DMS 273 treated with DMSO at 0.1 percent for 48 hours (cell line): ENCODE measurements around the gene PRKCE.

ENCODE experiments used
- DNase-seq: peaks from one replicate; lab custom pipeline; 2025; lab: John Stamatoyannopoulos, UW

Gene PRKCE

DNA sequence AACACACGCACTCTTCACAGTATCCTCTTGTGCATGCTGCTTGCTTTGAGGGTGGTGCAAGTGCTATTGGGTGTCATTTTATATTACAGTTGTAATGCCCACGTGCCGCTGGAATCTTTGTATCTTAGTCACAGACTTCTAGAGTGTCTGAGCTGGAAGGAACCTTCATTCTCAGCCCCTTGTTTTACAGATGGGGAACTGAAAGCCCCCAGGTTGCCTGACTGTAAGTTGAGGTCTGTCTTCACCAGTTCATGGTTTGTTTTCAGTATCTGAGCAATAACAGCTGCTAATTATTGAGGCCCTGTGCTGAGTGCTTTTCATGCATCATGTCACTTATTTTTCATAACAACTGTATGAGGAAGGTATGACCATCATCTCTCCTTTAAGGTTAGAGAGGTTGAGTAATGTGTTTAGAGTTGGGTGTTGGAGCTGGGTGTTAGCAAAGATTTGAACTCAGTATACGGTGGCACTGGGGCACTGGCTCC is 77.0 kb downstream of the PRKCE start:
- no peak for DNase-seq

DNA sequence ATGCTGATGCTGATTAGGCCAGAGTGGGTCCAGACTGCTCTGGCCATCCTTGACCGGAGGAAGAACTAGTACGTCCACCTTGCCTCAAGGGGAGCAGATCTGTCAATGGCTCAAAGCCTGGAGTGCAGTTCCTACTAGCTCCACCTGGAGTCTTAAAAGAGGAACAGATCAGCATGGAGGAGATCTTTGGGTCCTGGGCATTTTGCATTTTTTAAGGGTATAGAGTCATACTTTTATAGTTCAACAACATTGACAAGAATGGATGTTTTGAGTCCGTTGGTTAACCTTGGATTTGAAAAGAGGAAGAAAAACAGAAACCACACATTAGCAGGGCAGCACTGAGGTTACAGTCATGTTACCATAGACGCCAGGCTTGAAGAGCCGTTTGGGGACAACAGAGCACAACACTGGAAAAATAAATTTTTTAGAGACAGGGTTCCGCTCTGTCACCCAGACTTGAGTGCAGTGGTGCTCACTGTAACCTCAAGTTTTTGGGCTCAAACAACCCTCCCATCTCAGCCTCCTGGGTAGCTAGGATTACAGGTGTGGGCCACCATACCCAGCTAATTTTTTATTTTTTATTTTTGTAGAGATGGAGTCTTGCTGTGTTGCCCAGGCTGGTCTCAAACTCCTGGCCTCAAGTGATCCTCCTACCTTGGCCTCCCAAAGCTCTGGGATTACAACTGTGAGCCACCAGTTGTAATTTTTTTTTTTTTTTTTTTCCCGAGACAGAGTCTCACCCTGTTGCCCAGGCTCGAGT is 78.5 kb downstream of the PRKCE start:
- DNase-seq = no peak

DNA sequence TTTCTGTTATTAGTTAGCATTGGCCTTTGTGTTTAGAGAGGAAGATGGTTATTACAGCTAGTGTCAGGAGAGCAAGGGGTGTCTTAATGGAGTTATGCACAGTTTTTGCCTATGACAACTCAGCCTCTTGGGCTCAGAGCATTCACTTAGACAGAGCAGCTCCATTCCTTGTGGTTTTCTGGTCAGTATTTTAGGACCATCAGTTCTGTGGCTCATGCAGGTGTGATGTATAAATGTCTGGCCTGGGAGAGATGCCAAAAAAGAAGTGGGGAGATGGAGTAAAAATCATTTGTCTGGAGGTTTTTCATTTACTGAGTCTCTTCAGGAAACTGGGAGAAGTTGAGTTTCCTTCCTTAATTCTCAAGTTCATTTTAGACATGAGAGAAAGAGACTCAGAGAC is 79.7 kb downstream of the PRKCE start:
- no peak for DNase-seq

DNA sequence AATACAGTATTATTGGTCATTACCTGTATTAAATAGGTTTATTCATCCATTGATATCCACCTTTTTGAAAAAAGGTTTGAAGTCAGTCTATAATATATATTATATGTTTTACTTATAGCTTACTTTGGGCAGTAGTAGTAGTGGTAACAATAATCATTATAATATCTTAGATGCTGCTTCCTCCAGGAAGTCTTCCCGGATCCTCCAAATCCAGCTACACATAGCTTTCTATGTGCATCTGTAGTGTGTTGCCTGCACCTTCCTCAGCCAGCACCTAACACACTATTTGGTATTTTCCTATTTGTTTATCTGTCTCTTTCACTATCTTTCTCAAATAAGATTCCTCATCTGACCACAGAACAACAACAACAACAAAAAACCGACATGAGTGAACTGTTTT is 81.0 kb downstream of the PRKCE start:
- DNase-seq = no peak

DNA sequence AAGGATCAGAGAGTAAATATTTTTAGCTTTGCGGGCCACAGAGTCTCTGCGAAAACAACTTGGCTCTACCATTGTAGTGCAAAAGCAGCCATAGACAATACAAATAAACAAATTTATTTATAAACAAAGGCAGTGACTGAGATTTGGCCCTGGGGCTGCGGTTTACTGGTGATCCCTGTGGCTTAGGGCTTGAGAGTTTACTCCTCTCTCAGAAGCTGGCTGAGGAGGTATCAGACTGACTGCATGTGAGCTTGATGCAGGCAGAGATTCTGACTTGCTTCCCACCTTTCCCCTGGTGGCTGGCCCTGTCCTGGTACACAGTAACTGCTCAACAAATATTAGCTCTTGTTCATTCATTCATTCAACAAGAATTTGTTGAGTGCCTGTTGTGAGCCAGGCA is 81.5 kb downstream of the PRKCE start:
- DNase-seq = no peak

DNA sequence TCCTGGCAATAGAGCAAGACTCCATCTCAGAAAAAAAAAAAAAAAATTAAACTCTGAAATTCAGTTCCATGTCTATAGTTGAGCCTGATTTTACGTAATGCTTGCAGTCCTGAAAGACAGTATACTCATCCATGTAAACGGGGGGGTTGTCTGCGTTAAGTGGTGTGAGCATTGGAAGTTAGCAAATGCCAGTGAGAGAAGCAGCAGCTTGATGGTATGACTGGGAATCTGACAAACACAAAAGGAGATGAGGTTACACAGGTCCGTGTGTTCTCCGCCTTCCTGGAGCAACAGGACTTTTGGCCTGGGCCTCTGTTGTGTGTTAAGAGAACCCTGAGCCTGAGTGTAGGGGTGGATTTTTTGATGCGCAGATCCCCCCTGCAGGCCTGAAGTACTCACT is 82.9 kb downstream of the PRKCE start:
- DNase-seq = no peak

DNA sequence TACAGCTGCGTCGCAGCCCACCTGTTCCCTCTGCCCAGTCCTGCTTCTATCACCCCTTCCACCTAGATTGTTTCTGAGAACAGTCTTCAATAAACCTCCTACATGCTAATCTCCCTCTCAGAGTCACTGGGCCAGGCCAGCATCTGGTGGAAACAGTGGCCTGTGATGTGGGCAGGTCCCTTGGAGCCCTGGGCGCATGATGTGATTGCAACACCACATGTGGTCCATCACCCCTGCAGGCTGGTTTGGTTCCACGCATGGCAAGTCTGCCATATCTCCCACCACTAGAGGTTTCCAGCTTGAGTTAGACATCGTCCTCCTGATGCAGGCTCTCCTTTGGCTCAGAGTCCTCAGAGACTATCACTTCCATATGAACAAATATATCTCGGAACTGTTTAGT is 83.5 kb downstream of the PRKCE start:
- no peak for DNase-seq

DNA sequence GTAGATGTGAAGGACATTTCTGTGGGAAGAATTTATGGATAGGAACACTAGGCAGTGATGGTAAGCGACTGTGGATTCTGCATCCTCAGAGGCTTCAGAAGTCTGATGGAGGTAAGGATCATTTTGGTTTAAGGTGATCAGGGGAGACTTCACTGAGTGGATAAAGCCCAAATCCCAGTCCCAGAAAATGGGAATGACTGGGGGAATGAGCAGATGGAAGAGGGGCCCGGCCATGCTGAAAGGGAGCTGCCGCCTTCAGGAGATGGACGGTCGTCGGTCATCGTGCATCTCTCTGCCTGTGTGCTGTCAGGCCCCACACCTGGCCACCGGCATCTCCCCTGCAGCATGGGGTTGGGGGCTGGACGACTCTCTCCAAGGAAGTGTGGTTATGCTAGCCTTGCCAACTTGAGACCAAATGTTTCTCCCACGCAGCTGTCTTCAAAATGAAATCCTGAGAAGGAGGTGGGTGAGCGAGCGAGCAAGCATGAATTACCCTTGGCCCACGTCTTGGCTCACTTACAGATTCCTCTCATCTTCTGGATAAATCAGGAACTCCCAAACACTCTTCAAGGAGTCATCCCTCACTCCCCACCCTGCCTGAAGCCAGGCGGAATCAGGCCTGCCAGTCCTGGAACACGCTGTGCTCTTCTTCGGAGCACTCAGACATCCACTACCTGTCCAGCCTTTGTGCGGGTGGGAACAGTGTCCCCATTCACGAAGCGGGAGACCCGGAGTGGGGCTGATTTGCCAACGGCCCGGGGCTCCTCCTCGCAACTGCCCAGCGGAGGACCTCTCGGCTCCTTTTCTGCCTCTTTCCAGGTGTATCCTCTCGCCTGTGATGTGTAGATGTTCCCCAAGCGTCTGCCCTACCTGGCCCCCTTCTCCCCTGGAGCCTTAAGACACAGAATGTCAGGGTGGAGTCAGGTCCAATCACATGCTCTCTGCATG is 85.6 kb downstream of the PRKCE start:
- DNase-seq = no peak

DNA sequence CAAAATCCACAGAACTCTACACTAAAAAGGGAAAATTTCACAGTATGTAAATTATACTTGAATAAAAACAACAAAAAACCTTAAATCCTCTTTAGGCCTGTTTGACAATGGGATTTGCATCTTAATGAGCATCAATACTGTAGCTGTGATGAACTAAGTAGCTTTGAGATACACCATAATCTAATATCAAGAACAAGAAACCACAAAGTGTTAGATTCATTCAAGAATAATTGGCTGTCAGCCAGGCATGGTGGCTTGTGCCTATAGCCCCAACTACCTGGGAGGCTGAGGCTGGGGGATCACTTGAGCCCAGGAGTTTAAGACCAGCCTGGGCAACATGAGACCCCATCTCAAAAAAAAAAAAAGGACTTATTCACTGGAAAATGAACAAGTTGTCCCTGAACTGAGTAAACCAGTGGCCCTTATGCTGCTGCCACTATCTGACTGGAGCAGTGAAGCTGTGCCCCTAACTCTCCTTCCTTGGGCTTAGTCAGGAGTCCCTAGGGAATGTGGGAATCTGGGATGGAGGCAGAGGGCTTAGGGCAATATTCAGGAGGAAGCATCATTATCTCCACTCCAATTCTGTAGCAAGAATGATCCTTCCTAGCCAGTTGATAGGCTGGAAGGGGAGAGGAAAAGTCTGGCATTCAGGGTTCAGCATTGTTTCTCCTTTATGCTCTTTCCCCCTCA is 88.5 kb downstream of the PRKCE start:
- no peak for DNase-seq

DNA sequence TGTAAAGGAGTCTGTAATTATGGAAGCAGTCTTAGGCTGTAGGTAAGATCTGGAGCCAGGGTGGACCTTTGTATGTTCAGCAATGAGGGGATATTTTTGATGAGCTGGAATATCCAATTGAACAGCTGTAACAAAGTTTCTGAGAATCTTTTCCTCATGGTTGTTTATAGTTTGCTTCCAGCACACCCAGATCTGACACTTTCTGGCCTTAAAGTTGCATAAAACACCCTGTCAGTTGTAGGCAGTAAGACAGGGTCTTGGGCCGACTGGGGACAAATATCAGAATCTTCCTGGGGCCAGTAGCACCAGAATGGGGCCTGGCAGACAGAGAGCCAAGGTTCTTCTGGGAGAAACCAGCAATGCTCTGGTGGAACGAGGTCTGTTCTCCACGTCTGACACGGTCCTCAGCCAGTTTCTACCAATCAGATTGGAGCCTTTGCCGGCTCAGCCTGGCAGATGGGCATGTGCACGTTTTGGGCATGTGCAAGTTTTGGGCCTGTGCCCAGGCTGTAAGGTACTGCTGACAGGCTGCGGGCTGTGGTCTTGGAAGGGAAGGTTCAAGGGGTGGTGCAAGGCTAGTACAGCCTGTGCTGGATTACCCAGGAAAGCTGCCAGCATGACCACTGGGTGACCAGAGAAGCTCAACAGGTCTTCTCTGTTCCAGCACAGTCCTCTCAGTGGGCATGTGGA is 89.8 kb downstream of the PRKCE start:
- peak; percentile 55 for DNase-seq

DNA sequence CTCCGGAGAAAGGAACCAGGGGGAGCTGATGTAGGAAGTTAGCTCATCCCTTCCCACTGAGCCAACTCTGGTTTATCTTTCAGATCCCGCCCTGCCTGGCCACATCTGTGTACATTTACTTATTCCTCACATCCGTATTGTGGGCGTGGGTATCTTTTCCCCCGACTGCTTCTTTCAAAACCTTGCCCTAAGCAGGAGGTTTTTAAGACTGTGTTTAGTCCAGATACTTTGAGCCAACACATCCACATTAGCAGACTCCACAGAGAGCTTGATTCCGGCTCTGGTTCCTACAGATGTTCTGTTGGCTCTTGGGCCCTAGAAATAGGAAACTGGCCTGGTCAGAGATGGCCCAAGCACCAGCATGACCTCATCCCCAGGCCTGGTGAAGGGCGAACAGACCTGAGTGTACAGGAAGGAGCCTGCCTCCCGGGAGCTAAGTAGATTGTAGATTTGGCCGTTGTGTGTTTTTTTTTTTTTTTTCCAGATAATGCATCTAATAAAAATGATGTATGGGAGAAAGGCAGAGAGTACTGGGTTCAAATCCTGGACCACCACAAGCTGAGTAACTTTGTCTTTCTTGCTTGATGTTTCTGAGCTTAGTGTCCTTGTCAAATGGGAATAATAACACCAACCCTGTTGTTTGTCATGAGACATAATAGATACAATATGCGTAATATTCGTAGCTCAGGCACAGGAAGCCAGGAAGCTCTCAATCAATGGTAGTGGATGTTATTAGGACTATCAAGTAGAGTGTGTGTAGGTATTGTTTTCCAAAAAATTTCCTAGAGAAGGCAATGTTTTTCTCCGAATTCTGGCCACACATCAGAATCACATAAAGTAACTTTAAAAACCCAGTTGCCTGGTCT is 92.3 kb downstream of the PRKCE start:
- DNase-seq = no peak

DNA sequence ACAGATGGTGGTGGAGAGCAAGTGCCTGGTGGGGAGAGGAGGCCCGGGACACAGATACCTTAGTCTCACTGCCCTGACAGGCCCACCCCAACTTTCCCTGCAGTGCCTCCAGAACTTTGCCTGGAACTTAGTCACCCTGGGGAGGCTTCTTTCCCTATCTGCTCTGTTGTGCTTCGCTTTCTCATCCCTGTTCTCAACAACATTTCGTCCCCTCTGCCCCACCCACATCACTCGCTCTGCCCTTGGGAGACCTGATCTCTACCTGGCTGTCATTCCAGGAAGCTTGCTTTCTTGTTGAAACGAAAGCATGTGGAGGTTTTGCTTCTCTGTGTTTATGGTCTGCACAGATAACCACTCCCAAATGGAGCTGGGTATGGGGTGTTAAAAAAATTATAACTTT is 93.8 kb downstream of the PRKCE start:
- DNase-seq = no peak

DNA sequence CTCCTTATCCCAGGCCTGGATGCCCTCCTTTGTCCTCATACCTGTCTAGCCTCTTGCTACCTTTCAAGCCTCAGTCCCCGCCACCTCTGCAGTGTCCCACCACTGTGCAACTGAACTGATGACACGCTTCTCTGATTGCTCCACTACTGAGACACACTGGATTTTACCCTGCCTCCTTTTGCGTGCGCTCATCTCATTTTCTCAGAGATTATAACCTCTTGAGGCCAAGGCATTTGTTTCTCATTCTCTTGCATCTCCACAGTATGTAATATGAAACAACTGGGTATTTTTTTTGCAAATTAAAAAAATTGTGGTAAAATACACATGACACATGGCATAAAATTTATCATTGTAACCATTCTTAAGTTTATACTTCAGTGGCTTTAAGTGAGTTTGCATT is 95.4 kb downstream of the PRKCE start:
- DNase-seq = no peak

DNA sequence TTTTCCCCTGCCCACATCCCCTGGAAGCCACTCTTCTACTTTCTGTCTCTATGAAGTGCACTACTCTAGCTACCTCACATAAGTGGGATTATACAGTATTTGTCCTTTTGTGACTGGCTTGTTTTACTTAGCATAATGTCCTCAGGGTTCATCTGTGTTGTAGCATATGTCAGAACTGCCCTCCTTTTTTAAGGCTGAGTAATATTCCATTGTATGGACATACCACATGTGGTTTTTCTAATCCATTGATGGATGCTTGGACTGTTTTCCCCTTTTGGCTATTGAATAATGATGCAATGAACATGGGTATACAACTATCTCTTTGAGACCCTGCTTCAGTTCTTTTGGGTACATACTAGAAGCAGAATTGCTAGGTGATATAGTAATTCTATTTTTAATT is 95.9 kb downstream of the PRKCE start:
- no peak for DNase-seq

DNA sequence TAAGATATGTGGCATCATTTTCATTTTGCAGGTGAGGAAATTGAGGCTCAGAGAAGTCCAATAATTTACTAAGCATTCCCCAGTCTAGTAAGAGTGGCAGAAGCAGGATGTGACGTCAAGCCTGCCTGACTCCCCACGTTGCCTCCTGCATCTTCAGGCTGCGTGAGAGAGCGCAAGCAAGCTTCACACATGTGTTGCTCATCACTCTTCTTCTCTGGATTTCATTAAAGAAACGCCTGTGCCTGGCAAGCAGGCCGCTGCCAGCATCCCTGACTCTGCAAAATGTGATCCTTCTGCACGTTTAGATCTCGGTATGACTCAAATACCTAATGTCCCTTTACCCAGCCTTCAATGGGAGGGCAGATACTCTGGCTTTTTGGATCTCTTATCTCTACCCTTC is 96.8 kb downstream of the PRKCE start:
- DNase-seq = no peak

DNA sequence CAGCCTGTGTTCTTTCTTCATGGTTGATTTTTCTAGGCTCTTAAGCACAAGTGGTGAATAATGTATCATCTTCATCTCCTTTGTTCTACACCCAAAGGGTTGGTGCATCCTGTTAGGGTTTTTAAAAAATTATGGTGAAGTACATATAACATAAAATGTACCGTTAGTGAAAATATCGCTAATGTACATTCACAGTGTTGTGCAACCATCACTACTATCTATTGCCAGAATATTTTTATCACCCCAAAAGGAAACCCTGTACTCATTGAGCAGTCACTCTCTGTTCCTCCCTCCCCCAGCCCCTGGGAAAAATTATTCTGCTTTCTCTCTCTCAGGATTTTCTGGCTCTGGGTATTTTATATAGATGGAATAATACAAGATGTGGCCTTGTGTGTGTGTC is 98.5 kb downstream of the PRKCE start:
- no peak for DNase-seq

DNA sequence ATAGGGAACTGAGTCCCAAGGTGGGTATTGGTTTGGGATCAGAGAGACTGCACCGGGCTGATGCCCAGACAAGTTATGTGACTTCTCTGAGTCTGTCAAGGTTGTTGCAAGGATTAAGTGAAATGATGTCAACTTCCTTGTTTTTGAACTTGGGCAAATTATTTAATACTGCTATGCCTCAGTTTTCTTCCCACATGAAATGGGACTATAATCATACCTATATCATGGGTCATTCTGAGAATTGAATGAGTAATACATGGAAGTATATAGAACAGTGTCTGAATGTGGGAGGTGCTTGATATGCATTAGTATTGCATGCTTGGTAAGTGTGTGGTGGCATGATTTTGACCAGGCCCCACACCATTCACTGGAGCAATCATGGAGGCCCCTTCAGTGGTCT is 99.0 kb downstream of the PRKCE start:
- DNase-seq = no peak

DNA sequence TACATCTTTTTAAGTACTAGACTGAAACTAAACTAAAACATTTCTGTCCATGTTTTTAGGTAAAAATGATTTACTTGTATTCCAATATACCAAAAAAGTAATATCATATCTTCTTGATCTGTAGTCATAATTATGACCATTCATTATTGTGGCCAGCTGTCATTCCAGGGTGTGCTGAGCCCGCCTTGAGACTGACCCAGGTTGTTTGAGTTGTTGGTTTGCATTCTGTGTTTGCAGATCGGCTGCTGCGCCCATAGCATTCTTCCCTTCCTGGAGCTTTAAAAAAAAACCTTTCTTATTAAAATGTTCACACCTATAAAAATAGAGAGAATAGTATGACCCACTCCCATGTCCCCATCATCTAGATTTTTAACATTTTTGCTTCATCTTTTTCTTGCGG is 101.9 kb downstream of the PRKCE start:
- DNase-seq = no peak

DNA sequence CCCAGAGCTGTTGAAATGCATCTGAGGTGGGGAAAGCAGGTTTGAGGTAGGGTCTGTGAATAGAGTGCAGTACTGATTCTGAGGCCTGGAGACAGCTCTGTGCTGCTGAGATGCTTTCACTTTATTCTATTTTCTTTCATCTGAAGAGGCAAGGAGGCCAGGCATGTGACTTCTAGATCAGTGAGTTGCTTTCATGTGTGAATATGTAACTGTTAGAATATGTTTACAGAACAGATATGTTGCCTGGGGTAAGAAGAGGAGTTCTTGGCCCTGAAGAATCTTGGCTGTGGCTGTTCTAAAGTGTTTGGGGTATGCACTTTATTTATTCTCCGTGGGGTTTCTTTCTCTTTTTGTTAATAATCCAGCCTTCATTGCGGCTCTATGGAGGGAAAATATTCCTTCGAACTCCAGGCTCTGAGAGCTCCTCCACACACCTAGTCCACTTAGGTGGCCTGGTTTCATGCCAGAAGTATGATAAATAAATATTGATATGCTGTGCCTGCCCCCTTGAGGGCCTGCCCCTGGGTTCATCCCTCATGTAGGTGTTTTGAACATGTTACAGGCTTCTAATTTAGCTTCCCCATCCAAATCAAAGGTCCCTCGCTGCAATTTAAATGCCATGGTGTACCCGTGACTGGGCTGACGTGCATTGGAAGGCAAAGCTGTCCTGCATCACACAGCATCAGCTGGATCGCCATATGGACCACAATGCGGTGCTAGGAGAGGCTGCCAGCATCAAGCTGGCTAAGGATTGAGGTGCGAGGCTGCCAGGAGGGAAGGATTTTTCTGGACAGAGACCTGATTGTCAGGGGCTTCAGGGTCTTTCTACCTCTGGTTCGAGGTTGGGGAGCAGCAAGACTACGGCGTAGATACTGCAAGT is 102.9 kb downstream of the PRKCE start:
- DNase-seq = no peak
